Liver (tissue), 3 donors: Measurements from ENCODE around the gene HBZ.

Experiments used
- EGR1 ChIP-seq, 2 donors: IDR thresholded peaks; 2 replicates each; pipeline ENCODE4 v1.6.1; 2016 to 2018; ENCODE audit warnings: antibody characterized with exemption in 2 of 2, low read depth in 2 of 2
- GABPA ChIP-seq, 2 donors: IDR thresholded peaks in 1 of 2; conservative IDR thresholded peaks in 1 of 2; 2 replicates each; pipeline ENCODE4 v1.6.1; 2016; ENCODE audit warnings: antibody characterized with exemption in 2 of 2, mild to moderate bottlenecking in 1 of 2, moderate library complexity in 1 of 2
- HNF4A ChIP-seq, 2 donors: conservative IDR thresholded peaks; 2 replicates each; pipeline ENCODE4 v1.6.1; 2016; ENCODE audit warnings: antibody characterized with exemption in 2 of 2, mild to moderate bottlenecking in 2 of 2
- NR2F2 ChIP-seq: IDR thresholded peaks from 2 replicates; pipeline ENCODE4 v1.6.1; 2016; ENCODE audit warnings: antibody characterized with exemption
- RAD21 ChIP-seq, 2 donors: IDR thresholded peaks; 2 replicates each; pipeline ENCODE4 v1.6.1; 2016; ENCODE audit warnings: antibody characterized with exemption in 2 of 2, mild to moderate bottlenecking in 2 of 2
- TF ChIP-seq, protein P1 (sequence below): fragments of 150-350 bp; IDR thresholded peaks from 2 replicates; pipeline ENCODE4 v1.5.1; 2017; ENCODE audit warnings: improper control_type of control experiment, low read depth, low read length; ENCODE audit not compliant: missing input control
- TF ChIP-seq, protein P2 (sequence below): IDR thresholded peaks from 2 replicates; pipeline ENCODE4 v1.6.1; 2016; ENCODE audit warnings: antibody characterized with exemption
- TF ChIP-seq, protein P3 (sequence below): IDR thresholded peaks from 2 replicates; pipeline ENCODE4 v1.6.1; 2016; ENCODE audit warnings: antibody characterized with exemption, mild to moderate bottlenecking
- TF ChIP-seq, protein P4 (sequence below): IDR thresholded peaks from 2 replicates; pipeline ENCODE4 v1.6.1; 2016; ENCODE audit warnings: antibody characterized with exemption
- donor health status: healthy.
- donor health status: healthy.

DNA sequence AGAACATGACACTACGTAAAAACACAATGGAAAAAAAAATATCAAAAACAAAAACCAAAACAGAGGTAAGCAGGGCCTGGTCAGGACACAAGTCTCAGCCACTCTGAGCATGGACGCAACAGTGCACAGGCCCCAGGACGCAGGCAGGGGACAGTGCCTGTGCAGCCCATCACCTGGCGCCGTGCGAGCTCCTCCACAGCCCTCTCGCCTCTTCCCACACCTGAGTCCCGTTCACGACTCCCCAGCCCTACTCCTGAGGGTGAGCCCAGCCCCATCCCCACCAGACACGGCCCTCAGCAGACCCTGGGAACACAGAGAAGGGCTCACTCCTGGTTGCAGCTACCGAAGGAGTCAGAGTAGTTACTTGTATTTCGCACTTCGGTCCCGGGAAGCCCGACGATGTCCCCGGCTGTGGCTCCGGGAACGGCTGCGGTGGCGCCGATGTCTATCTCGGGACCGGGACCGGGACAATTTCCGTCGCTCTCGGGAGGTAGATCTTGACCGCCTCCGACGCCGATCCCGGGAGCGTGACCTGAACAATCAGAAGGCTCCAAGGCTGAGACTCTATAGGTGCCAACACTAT is 37.3 kb downstream of the HBZ start:
- TF ChIP-seq, protein P1, sequence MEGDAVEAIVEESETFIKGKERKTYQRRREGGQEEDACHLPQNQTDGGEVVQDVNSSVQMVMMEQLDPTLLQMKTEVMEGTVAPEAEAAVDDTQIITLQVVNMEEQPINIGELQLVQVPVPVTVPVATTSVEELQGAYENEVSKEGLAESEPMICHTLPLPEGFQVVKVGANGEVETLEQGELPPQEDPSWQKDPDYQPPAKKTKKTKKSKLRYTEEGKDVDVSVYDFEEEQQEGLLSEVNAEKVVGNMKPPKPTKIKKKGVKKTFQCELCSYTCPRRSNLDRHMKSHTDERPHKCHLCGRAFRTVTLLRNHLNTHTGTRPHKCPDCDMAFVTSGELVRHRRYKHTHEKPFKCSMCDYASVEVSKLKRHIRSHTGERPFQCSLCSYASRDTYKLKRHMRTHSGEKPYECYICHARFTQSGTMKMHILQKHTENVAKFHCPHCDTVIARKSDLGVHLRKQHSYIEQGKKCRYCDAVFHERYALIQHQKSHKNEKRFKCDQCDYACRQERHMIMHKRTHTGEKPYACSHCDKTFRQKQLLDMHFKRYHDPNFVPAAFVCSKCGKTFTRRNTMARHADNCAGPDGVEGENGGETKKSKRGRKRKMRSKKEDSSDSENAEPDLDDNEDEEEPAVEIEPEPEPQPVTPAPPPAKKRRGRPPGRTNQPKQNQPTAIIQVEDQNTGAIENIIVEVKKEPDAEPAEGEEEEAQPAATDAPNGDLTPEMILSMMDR, result no peak
- TF ChIP-seq RAD21 (IDR thresholded peaks at IDR 0.05) (no peak), EGR1 (IDR thresholded peaks at IDR 0.05; ENCODE audit: low read depth in 2 of 2) (no peak), NR2F2 (no peak), HNF4A (conservative IDR thresholded peaks at IDR 0.05) (no peak), GABPA (IDR thresholded peaks at IDR 0.05 in 1 of 2, conservative IDR thresholded peaks at IDR 0.05 in 1 of 2) (no peak)
- TF ChIP-seq, protein P2, sequence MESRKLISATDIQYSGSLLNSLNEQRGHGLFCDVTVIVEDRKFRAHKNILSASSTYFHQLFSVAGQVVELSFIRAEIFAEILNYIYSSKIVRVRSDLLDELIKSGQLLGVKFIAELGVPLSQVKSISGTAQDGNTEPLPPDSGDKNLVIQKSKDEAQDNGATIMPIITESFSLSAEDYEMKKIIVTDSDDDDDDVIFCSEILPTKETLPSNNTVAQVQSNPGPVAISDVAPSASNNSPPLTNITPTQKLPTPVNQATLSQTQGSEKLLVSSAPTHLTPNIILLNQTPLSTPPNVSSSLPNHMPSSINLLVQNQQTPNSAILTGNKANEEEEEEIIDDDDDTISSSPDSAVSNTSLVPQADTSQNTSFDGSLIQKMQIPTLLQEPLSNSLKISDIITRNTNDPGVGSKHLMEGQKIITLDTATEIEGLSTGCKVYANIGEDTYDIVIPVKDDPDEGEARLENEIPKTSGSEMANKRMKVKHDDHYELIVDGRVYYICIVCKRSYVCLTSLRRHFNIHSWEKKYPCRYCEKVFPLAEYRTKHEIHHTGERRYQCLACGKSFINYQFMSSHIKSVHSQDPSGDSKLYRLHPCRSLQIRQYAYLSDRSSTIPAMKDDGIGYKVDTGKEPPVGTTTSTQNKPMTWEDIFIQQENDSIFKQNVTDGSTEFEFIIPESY, result no peak
- TF ChIP-seq, protein P3, sequence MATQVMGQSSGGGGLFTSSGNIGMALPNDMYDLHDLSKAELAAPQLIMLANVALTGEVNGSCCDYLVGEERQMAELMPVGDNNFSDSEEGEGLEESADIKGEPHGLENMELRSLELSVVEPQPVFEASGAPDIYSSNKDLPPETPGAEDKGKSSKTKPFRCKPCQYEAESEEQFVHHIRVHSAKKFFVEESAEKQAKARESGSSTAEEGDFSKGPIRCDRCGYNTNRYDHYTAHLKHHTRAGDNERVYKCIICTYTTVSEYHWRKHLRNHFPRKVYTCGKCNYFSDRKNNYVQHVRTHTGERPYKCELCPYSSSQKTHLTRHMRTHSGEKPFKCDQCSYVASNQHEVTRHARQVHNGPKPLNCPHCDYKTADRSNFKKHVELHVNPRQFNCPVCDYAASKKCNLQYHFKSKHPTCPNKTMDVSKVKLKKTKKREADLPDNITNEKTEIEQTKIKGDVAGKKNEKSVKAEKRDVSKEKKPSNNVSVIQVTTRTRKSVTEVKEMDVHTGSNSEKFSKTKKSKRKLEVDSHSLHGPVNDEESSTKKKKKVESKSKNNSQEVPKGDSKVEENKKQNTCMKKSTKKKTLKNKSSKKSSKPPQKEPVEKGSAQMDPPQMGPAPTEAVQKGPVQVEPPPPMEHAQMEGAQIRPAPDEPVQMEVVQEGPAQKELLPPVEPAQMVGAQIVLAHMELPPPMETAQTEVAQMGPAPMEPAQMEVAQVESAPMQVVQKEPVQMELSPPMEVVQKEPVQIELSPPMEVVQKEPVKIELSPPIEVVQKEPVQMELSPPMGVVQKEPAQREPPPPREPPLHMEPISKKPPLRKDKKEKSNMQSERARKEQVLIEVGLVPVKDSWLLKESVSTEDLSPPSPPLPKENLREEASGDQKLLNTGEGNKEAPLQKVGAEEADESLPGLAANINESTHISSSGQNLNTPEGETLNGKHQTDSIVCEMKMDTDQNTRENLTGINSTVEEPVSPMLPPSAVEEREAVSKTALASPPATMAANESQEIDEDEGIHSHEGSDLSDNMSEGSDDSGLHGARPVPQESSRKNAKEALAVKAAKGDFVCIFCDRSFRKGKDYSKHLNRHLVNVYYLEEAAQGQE, result no peak
- TF ChIP-seq, protein P4, sequence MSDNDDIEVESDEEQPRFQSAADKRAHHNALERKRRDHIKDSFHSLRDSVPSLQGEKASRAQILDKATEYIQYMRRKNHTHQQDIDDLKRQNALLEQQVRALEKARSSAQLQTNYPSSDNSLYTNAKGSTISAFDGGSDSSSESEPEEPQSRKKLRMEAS, result no peak
